GM21737 (cell line): ENCODE results near the gene UBXN6.
A peak's percentile ranks its signal among the peaks of the same experiment; 100 is the strongest.

Source experiments
- ATAC-seq: cut with Tn5 transposase; IDR thresholded peaks from one replicate; pipeline ENCODE4 v1.9.1; 2021; ENCODE audit warnings: mild to moderate bottlenecking, moderate library complexity; ENCODE audit not compliant: unreplicated experiment

UBXN6 gene

DNA sequence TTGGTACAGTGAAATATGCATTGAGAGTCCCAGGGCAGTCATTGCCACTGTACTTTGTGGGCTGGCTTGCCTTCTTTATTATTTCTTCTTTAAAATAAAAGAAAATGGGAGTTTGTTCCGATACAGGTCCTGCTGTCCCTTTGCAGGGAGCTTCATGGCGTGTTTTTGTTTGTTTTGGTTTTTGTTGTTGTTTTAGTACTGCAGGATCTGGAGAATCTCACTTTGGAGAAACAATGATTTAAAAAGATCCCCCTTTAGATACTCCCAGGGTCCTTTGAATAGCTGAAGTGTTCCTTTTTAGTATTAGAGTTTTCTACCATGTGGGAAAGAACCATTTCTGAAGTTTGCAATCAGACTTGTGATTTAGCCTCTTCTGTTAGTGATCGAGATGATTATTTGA is 44.0 kb downstream of the UBXN6 start:
- no peak for ATAC-seq

DNA sequence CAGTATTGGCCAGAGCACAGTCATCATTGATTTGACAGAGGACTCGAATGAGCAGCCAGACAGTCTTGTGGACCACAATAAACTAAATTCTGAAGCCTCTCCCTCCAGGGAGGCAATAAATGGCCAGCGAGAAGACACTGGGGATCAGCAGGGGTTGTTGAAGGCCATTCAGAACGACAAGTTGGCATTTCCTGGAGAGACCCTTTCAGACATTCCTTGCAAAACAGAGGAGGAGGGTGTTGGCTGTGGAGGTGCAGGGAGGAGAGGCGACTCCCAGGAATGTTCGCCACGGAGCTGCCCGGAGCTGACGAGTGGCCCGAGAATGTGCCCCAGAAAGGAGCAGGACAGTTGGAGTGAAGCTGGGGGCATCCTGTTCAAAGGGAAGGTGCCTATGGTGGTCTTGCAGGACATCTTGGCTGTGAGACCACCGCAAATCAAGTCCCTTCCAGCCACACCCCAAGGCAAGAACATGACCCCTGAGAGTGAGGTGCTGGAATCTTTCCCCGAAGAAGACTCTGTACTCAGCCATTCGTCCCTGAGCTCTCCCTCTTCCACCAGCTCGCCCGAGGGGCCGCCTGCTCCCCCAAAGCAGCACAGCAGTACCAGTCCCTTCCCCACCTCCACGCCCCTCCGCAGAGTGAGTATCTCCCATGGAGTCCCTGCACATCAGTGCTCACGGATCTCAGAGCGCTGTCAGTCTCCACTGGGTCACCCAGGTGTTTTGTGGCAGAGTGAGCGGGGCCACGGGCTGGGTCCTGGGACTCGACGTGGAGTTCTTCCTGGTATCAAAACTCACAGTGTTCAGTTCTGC is 48.3 kb downstream of the UBXN6 start:
- ATAC-seq, result no peak

DNA sequence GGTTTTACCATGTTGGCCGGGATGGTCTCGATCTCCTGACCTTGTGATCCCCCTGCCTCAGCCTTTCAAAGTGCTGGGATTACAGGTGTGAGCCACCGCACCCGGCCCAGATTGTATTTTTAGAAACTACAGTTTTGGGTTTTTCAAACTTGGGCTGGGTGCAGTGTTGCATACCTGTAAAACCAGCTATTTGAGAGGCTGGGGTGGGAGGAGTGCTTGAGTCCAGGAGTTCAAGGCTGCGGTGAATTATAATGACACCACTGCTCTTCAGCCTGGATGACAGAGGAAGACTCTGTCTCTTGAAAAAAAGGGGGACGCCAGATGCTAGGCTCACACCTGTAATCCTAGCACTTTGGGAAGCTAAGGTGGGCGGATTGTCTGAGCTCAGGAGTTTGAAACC is 51.0 kb downstream of the UBXN6 start:
- no peak for ATAC-seq

DNA sequence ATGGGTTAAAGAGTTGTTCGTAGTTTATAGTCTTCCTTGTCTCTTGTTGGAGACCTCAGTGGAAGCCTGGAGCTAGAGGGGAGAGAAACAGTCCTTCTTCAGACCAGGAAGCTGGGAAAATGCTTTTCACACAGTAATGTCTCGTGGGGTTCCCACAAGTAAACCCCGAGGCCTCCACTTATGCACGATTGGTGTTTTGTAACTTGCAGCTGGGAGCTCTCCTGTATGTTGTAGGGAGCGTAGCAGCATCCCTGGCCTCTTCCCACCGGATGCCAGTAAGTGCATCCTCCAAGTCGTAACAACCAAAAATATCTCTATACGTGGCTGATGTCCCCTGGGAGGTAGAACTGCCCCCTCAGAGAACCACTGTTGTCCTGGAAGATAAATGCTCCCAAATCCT is 51.6 kb downstream of the UBXN6 start:
- ATAC-seq, result no peak

DNA sequence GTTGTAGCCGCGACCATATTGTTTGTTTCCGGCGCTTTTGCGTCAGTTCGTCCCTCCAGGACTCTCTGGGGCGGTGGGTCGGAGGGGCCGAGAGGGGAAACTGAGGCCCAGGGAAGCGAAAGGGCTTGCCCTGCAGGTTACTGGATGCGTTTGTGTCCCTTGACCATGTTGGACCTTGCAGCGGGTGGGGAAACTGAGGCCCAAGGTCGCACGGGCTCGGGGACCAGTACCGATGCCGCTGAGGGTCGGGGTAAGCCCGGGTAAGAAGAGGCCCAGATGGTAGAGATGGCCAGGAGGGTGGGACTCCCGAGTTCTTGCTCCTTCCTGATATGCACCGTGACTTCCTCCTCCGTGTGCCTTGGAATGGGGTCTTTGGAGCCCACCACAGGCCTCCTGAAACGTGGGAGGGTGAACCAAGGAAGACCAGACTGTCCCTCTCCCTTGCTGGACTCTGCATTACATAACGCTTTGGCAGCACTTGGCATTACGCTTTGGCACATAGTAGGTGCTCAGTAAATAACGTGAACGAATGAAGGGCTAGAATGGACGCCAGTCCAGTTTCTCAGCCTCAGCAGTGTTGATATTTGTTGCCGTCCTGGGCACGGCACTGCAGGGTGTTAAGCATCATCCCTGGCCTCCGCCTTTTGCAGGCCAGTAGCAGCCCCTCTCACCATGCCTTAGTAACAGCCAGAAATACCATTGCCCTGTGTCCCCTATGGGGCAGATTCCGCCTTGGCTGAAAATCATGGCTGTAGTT is 54.4 kb downstream of the UBXN6 start:
- no peak for ATAC-seq

DNA sequence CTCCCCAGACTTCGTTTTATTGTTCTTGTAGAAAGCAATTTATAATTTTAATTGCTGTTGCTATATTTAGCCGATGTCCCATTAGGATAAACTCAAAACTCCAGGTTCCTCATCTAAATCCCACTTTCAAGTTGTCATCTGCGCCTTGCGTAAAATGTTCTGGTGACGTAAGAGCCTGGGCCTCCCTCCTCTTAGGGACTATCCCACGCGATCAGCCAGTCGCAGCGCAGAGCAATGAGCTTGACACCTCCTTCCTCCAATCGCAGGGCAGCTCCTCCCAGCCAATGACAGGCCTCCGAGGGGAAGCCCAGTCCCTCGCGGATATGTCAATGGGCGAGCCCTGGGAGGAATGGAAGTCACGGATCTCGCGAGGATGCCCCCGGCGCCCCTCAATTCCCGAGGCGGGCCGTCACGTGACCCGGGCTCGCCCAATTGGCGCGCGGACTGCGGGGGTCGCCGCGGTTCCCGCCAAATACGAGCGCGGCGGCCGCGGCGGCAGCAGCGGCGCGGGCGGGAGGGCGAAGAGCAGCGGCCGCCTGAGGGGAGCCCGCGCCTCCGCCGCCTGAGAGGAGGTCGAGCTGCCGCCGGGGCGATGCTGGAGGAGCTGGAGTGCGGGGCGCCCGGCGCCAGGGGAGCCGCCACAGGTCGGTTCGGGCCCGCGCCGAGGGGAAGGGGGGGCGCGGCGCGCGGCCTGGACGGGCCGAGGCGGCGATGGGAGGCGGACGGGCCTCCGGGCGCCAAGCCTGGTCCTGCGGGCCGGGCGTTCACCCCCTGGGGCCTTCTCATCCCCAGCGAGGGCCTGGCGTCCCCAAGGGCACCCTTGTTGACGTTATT is 55.2 kb downstream of the UBXN6 start, which contains the start of gene CHAF1A:
CHAF1A (plus strand) TSS at position 470 of the 834 bp plus-strand sequence; CDS start at position 593, 123 bp downstream.
- peak; percentile 68 for ATAC-seq

DNA sequence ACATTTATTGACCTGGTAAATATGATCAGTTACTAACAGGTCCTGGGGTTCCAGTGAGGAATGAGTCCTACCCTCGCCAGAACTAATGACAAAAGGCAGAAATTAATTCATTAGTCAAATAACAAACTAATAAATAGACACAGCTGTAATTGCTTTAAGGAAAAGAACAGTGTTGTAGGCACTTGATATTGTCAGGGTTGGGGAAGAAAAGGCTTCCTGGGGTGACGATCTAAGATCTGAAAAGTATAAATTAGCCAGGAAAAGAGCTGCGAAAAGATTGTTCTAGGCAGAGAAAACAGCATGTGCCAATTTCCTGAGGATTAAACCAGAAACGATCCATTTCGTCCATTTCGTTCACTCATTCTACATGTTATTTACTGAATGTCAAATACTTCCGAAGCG is 55.8 kb downstream of the UBXN6 start:
- no peak for ATAC-seq

DNA sequence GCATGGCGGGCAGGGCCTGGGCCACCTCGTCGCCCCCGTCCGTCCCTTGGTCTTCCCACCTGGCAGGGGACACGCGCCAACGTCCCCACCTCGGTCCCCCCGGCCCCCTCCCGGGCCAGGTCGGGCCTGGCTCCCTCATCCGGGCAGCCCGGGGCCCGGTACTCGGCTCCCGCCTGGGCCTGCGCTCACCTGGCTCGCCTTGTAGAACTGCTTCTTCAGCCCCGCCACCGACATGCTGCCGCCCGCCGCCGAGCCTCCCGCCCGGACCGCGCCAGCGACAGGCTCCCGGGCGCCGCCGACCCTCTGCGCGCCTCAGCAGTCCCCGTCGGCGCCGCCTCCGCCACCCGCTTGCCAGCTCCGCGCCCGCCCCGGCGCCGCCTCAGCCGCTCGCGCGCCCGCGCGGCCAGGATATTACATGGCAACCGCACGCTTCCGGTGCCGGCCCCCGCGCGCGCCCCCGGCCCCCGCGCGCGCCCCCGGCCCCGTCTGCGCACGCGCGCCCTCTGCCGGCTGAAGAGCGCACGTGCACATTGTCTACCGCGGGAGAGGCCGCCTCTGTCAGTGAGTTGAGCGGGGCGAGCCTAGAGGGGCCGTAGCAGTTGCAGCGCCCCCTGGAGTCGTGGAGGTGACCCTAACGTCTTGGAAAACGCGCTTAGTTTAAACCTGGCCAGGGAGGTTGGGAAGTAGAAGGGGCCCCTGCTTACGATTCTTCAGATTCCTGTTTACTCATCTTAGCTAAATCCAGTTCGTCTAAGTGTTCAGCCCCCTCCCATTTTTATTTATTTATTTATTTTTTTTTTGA is 57.3 kb downstream of the UBXN6 start, which contains the start of gene SH3GL1:
SH3GL1 (minus strand) TSS at position 413 of the 802 bp plus-strand sequence; CDS start at position 234, 179 bp downstream.
- ATAC-seq, result peak; percentile 57

DNA sequence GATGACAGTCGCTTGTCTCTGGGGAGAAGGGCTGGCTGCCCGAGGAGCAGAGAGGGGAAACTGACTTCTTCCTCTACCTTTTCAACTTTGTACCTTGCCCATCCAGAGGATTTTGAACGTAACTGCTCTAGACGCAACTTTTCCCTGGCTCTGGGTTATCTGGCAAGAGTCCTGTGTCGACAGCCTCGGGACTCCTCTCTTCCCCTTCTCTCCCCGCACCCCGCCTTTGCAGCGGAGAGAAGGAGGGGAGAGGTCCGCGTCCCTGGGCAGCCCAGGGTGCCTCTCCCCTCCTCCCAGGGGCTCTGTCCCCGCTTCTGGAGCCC is 57.8 kb downstream of the UBXN6 start:
- ATAC-seq, result no peak

DNA sequence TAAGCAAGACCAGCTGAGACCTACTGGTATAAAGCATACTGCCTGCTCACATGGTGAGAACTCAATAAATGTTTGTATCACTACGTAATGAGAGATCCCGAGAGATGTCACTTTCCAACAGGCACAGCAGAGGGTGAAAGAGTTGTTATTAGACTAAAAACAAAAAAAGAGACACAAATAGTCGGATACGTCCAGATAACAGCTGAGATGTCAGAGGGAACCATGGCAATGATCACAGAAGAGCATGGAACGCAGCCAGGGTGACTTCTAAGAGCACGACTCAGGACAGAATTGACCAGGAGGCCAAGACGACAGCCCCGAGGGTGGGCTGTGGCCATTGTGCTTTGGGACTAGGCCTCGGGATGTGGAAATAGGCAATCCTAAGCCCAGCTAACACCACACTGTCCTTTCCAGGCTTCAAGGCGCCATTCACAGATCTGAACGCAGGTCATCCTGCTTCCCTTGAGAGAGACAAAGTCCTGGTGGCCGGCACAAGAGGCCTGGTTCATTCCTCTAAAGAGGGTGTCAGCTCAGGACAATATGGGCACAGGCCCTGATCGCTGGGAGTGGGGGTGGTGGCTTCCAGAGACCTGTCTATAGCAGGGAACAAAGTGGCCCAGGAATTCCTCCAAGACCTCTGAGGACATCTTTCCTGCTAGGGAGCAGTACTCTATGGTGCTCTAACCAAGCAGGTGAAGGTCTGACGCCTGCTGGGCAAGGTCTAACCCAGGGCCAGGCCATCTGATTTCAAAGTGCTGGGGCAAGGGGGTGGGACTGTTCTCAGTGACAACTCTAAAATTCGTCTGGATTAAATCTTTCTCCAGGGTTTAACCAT is 60.4 kb downstream of the UBXN6 start:
- no peak for ATAC-seq
